Endothelial cell of umbilical vein (primary cell): Measurements from ENCODE around the gene STIMATE. TPM values are rescaled to one million over a fixed set of nuclear protein-coding genes. Genes with fewer than 3 reads are reported as not detected.

Source experiments
- BruUV-seq: library from RNA; stranded (reverse); fragments of 400-500 nt; replicated peaks from 2 replicates; lab custom pipeline; 2021; lab: Mats Ljungman, UMichigan
- CTCF ChIA-PET: fragments of 300-600, 350-600 bp; sonication (Branson Sonifier 250); formaldehyde crosslinking; loops from one replicate; lab custom pipeline; 2021; ENCODE audit warnings: antibody characterized with exemption, inconsistent platforms; lab: Charles Lee
- POLR2A ChIA-PET: fragments of 300-600, 350-600 bp; sonication (Branson Sonifier 250); formaldehyde crosslinking; loops from one replicate; lab custom pipeline; 2021; ENCODE audit warnings: antibody characterized with exemption, inconsistent platforms; lab: Charles Lee
- DNase-seq: peaks from one replicate; pipeline ENCODE4 v3.0.0-alpha.2; 2011; ENCODE audit warnings: low read depth, low spot score
- FAIRE-seq: peaks from 2 replicates; lab custom pipeline; 2011; peaks lifted over from hg19 to GRCh38; lab: Jason Lieb, UNC
- H2AFZ ChIP-seq: 2 replicates; pipeline ENCODE4 v1.6.0; 2012; ENCODE audit warnings: low read depth, low read length, control low read depth, inconsistent platforms
- H3K27ac ChIP-seq: 2 replicates; pipeline ENCODE4 v1.5.1; 2011; ENCODE audit warnings: low read depth, mild to moderate bottlenecking, control low read depth, low read length, moderate library complexity; ENCODE audit not compliant: insufficient read depth
- H3K27me3 ChIP-seq, 2 experiments: 2 replicates each; pipeline versions ENCODE4 v1.6.0 to v1.6.1; 2011; ENCODE audit warnings: low read length in 2 of 2, mixed read lengths in 1 of 2; ENCODE audit not compliant: control insufficient read depth in 2 of 2, insufficient read depth in 2 of 2
- H3K36me3 ChIP-seq, 2 experiments: 2 replicates in 1 of 2; 3 replicates in 1 of 2; pipeline ENCODE4 v1.5.1; 2011; ENCODE audit warnings: low read length in 2 of 2, mild to moderate bottlenecking in 1 of 2, moderate library complexity in 1 of 2; ENCODE audit not compliant: control insufficient read depth in 2 of 2, insufficient read depth in 2 of 2; ENCODE audit errors: extremely low read depth in 1 of 2
- H3K4me1 ChIP-seq: 3 replicates; pipeline ENCODE4 v1.5.1; 2011; ENCODE audit warnings: mild to moderate bottlenecking, low read length; ENCODE audit not compliant: control insufficient read depth, insufficient read depth; ENCODE audit errors: extremely low read depth
- H3K4me2 ChIP-seq: 2 replicates; pipeline ENCODE4 v1.6.1; 2011; ENCODE audit warnings: low read length, control low read depth, mixed read lengths; ENCODE audit not compliant: insufficient read depth
- H3K4me3 ChIP-seq, 3 experiments: fragments of 200-600 bp in 1 of 3; sonication (generic), shearing (Covaris generic) in 1 of 3; replicated peaks in 1 of 3; 2 replicates each; pipeline ENCODE4 v1.5.1; 2011 to 2016; ENCODE audit warnings: control low read depth in 3 of 3, low read length in 3 of 3, mild to moderate bottlenecking in 2 of 3, inconsistent platforms in 1 of 3, low read depth in 1 of 3, moderate library complexity in 1 of 3; ENCODE audit not compliant: insufficient read depth in 1 of 3
- H3K79me2 ChIP-seq: 2 replicates; pipeline ENCODE4 v1.6.0; 2012; ENCODE audit warnings: low read length, inconsistent platforms; ENCODE audit not compliant: control insufficient read depth, insufficient read depth
- H3K9ac ChIP-seq: replicated peaks from 2 replicates; pipeline ENCODE3; 2011; ENCODE audit warnings: low read length, control low read depth; ENCODE audit not compliant: insufficient read depth; ENCODE audit errors: extremely low read depth
- H3K9me1 ChIP-seq: replicated peaks from 3 replicates; pipeline ENCODE4 v1.6.0; 2011; ENCODE audit warnings: mild to moderate bottlenecking, low read length; ENCODE audit not compliant: control insufficient read depth, insufficient read depth; ENCODE audit errors: extremely low read depth
- H3K9me3 ChIP-seq: replicated peaks from 2 replicates; pipeline ENCODE4 v1.5.1; 2012; ENCODE audit warnings: low read length, inconsistent platforms; ENCODE audit not compliant: control insufficient read depth, insufficient read depth
- H4K20me1 ChIP-seq: replicated peaks from 2 replicates; pipeline ENCODE3; 2011; ENCODE audit warnings: mild to moderate bottlenecking, low read length; ENCODE audit not compliant: control insufficient read depth, insufficient read depth; ENCODE audit errors: extremely low read depth
- CTCF ChIP-seq, 2 donors: IDR thresholded peaks; 1 replicate in 1 of 2; 2 replicates in 1 of 2; pipeline ENCODE4 v1.5.1; 2011; ENCODE audit warnings: low read length in 2 of 2, mild to moderate bottlenecking in 2 of 2, moderate library complexity in 2 of 2, control low read depth in 1 of 2, inconsistent platforms in 1 of 2, low read depth in 1 of 2; ENCODE audit not compliant: insufficient read depth in 1 of 2; ENCODE audit errors: extremely low read depth in 1 of 2
- EZH2 ChIP-seq: IDR thresholded peaks from 2 replicates; pipeline ENCODE4 v1.6.1; 2012; ENCODE audit warnings: borderline replicate concordance, low read depth, mild to moderate bottlenecking, moderate library complexity, low read length, inconsistent platforms; ENCODE audit not compliant: severe bottlenecking
- FOS ChIP-seq: IDR thresholded peaks from 2 replicates; pipeline ENCODE4 v1.6.1; 2011; ENCODE audit warnings: mild to moderate bottlenecking, low read length, moderate library complexity, borderline replicate concordance; ENCODE audit not compliant: insufficient read depth
- GATA2 ChIP-seq: IDR thresholded peaks from 2 replicates; pipeline ENCODE4 v1.7.0; 2011; ENCODE audit warnings: low read depth, mild to moderate bottlenecking, moderate library complexity, mixed read lengths, low read length; ENCODE audit not compliant: insufficient read length, insufficient read depth
- JUN ChIP-seq: IDR thresholded peaks from 2 replicates; pipeline ENCODE4 v1.6.1; 2011; ENCODE audit warnings: borderline replicate concordance, low read depth; ENCODE audit not compliant: insufficient read length, insufficient read depth
- MAX ChIP-seq: IDR thresholded peaks from 2 replicates; pipeline ENCODE4 v1.6.1; 2011; ENCODE audit not compliant: insufficient read depth, insufficient read length
- MYC ChIP-seq: IDR thresholded peaks from one replicate; pipeline ENCODE4 v1.6.1; 2011; ENCODE audit warnings: mild to moderate bottlenecking, low read depth, low read length
- POLR2A ChIP-seq: IDR thresholded peaks from 2 replicates; pipeline ENCODE4 v1.6.1; 2012; ENCODE audit warnings: low read depth, mild to moderate bottlenecking, control low read depth, low read length
- POLR2AphosphoS5 ChIP-seq: IDR thresholded peaks from 2 replicates; pipeline ENCODE4 v1.6.1; 2012; ENCODE audit warnings: low read depth, mild to moderate bottlenecking, control low read depth, low read length, moderate library complexity; ENCODE audit not compliant: insufficient read depth
- dilution Hi-C: fragments of 300-500 bp; cut with MboI; formaldehyde crosslinking; loops from one replicate; pipeline ENCODE4 v1.15.0; 2019; ENCODE audit warnings: low sequenced_read_pairs; ENCODE audit not compliant: extremely low pct_ligation_motif_present
- intact Hi-C: fragments of 100-400 bp; cut with micrococcal nuclease; formaldehyde crosslinking; loops from one replicate; pipeline ENCODE4 v1.10.0; 2022
- polyA plus RNA-seq, 4 experiments: library from polyadenylated mRNA; depleted of rRNA in 3 of 4; stranded (reverse) in 3 of 4; unstranded in 1 of 4; fragments of >200 nt; gene quantifications; 2 replicates each; pipeline versions ENCODE4 v1.2.1 to v1.2.3, GENCODE V29; 2011 to 2012; ENCODE audit warnings: missing spikeins in 1 of 4
- total RNA-seq: library from RNA; stranded (reverse); gene quantifications from 2 replicates; pipeline ENCODE4 v1.2.3, GENCODE V29; 2021

STIMATE gene
- total and polyA plus RNA-seq, 2 donors (not counting 3 experiments of a cell fraction or from before 2014, with no cell fraction given) = 18.2 to 24.0 TPM

GRCh38 chr3:52871761-52872160 is 25.6 kb downstream of the STIMATE start:
- H4K20me1 ChIP-seq = no peaks in the 10 kb centered on the region
- no peaks in the 10 kb centered on the region for H3K9me1 ChIP-seq
- no peak overlapping the region for H3K4me2 ChIP-seq
- no peak overlapping the region for H3K4me3 ChIP-seq
- dilution Hi-C loops = no loop called here
- no peaks in the 10 kb centered on the region for H3K4me1 ChIP-seq
- FAIRE-seq (no peak), DNase-seq (no peak)
- H3K79me2 ChIP-seq = no peaks in the 10 kb centered on the region
- no peak overlapping the region for H3K27ac ChIP-seq
- no peak for TF ChIP-seq MYC
- no peak for TF ChIP-seq JUN
- TF ChIP-seq FOS = no peak
- TF ChIP-seq POLR2AphosphoS5 = no peak
- TF ChIP-seq GATA2 = no peak
- H3K9ac ChIP-seq = no peak overlapping the region
- no peak overlapping the region for H2AFZ ChIP-seq
- CTCF ChIA-PET = no interaction called here
- no peaks in the 10 kb centered on the region for H3K9me3 ChIP-seq
- POLR2A ChIA-PET = no interaction called here
- intact Hi-C loops = no loop called here
- no TSS peak for BruUV-seq
- H3K36me3 ChIP-seq = no peaks in the 10 kb centered on the region
- no peaks in the 10 kb centered on the region for H3K27me3 ChIP-seq

- Histone ChIP-seq H3K9me1 (no peaks in the 10 kb centered on the region), H3K9ac (no peak overlapping the region), H3K4me1 (no peaks in the 10 kb centered on the region), H2AFZ (no peak overlapping the region), H4K20me1 (no peaks in the 10 kb centered on the region), H3K27me3 (no peaks in the 10 kb centered on the region), H3K4me3 (no peak overlapping the region), H3K79me2 (no peaks in the 10 kb centered on the region), H3K4me2 (no peak overlapping the region), H3K36me3 (no peaks in the 10 kb centered on the region), H3K27ac (no peak overlapping the region), H3K9me3 (no peaks in the 10 kb centered on the region)
- no peak for FAIRE-seq
- DNase-seq = no peak
- no TSS peak for BruUV-seq
- CTCF ChIA-PET = interaction anchor here (1.1 kb wide), 1 partner anchor 65 kb away, joined by 3 read pairs; no protein-coding TSS in a partner anchor
- POLR2A ChIA-PET = no interaction called here
- intact Hi-C loops (no loop called here), dilution Hi-C loops (no loop called here)
- TF ChIP-seq EZH2 (no peak), JUN (no peak), POLR2AphosphoS5 (no peak), MAX (no peak), POLR2A (no peak), FOS (no peak), MYC (no peak), CTCF (IDR thresholded peaks at IDR 0.05; ENCODE audit: extremely low read depth in 1 of 2, insufficient read depth in 1 of 2, low read depth in 1 of 2, low read length in 2 of 2) (no peak), GATA2 (no peak)
Observed at GRCh38 chr3:52870471-52870870, 26.9 kb downstream of the STIMATE start.
